GM18499 (cell line): ENCODE measurements around the gene ZMYND19.
"Not testable (repeated sequence)": the region's sequence is repeated elsewhere in the genome, so short reads cannot be mapped to it uniquely, and the experiment has no call there.

Experiments
- ATAC-seq: cut with Tn5 transposase; IDR thresholded peaks from one replicate; pipeline ENCODE4 v1.9.1; 2021; ENCODE audit warnings: moderate number of reproducible peaks; ENCODE audit not compliant: insufficient read depth, unreplicated experiment

The ZMYND19 gene

DNA sequence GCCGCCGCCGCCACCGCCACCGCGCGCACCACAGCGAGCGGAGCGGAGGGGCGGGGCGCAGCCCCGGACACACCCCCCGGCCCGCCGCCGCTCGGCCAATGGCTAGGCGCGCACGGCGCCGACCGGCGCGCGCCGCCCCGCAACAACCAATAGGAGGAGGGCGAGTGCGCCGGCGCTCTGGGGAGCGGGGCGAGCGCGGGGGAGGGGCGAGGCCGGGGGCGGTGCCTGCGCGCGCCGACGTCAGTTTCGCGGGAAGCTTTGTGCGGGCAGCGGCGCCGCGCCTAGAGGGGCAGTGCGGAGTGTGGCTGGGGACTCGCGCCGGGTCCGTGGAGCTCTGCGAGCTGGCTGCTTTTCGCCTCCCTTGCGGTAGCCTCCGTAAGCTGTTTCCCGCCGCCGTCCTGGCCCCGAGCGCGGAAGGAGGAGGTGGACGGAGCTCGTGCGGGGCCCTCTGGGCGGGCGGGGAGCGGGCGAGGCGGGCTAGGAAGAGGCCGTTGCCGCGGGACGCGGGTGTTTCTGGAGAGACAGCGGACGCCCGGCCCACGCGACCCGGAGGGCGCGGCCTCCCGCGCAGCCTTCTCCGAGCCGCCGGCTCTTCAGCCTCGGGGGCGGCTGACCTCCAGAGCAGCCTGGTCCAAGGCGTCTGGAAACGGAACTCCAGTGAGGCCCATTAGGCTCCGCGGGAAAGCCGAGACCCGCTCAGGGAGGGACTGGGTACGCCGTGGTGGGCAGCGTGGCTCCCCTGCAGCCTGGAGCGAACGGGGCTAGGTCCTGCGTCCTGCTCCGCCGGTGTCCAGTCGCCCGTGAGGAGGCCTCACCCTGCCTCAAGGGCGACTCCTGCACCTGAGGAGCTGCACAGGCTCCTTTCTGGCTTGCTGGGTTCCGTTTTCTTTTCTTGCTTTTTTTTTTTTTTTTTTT lies at the start of gene ZMYND19:
Gene ZMYND19 (minus strand): TSS at position 44 of the 915 bp plus-strand sequence. CDS start 249 bp downstream, outside the sequence.
- no peak for ATAC-seq

- peak; percentile 57 for ATAC-seq
Measured at GRCh38 chr9:137639303-137640051, 49.2 kb upstream of the ZMYND19 start.

DNA sequence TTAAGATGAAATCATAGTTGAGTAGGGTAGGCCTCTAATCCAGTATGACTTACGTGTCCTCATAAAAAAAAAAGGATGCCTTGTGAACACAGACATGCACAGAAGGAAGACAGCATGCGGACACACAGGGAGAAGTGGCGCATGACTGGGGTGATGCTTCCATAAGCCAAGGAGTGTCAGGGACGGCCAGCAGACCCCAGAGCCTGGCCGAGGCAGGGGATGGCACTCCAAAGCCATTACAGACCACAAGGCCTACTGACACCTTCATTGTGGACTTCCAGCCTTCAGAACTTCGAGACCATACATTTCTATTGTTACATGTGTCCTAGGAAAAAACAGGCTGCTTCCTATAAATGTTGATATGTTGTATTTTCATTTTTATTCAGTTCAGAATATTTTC lies 48.4 kb upstream of the ZMYND19 start:
- no peak for ATAC-seq

DNA sequence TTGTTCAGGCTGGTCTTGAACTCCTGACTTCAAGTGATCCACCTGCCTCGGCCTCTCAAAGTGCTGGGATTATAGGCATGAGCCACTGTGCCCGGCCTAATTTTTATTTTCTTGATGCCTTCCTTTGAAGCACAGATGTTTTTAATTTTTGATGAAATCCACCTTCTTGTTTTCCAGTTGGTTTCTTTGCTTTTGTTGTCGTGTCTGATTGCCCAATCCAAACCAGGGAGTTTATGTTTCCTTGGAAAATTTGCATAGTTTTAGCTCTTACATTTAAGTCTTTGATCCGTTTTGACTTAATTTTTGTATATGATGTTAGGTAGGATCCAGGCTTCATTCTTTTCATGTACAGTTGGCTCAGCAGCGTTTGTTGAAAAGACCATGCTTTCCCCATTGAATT lies 43.7 kb upstream of the ZMYND19 start:
- ATAC-seq, result no peak

- ATAC-seq, result no peak
Measured at GRCh38 chr9:137632230-137633161, 42.2 kb upstream of the ZMYND19 start.

GRCh38 chr9:137631345-137632229 lies 41.3 kb upstream of the ZMYND19 start:
- no peak for ATAC-seq

DNA sequence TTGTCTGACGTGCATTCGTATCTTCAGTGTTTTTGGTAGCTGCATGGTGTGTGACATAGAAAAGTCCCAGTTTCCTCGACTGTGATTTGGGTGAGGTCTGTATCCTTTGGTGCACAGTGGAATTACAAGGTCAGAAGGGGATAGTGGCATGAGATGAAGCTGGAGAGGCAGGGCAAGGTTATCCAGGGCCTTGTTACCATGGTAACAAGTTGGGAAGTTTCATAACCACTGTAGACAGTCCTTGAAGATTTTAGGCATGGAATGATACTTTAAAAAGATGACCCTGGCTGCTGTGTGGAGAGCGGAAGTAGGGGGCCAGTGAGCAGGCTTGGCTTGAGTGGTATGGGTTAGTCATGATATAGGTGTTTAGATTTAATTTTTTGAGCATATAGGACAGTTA lies 40.4 kb upstream of the ZMYND19 start:
- no peak for ATAC-seq

- no peak for ATAC-seq
Measured at GRCh38 chr9:137630126-137630525, 39.8 kb upstream of the ZMYND19 start.

DNA sequence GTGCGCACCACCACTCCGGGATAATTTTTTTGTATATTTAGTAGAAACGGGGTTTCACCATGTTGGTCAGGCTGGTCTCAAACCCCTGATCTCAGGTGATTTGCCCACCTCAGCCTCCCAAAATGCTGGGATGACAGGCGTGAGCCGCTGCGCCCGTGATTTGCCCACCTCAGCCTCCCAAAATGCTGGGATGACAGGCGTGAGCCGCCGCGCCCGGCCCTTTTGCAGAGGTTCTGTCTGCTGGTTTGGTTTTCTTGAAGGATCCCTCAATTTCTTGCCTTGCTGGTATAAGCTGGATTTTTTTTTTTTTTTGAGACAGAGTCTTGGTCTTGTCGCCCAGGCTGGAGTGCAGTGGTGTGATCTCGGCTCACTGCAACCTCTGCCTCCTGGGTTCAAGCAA lies 37.1 kb upstream of the ZMYND19 start:
- not testable (repeated sequence) for ATAC-seq

DNA sequence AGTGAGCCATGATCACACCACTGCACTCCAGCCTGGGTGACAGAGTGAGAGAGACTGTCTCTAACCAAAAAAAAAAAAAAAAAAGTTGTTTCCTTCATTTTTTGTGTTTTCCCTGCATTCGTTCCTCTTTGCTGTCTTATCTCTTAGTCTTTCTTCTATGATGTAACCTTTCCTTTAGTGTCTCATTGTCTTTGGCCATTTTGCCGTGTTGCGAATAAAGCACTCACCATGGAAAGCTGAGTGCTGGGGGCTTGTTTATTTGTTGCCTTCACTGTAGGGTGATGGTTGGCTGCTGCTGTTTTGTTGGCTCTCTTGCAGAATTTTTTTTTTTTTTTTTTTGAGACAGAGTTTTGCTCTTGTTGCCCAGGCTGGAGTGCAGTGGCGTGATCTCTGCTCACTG lies 36.2 kb upstream of the ZMYND19 start:
- no peak for ATAC-seq

DNA sequence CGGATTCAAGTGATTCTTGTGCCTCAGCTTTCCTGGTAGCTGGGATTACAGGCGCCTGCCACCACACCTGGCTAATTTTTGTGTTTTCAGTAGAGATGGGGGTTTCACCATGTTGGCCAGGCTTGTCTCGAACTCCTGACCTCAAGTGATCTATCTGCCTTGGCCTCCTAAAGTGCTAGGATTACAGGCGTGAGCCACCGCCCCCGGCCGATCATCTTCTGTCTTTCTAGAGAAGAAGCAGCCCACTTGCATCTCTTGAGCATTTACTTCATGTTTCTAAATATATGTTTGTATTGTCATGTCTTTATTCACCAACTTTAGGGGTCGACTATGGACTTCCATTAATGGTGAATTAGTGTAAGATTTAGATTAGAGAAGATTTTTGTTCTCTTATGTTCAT lies 31.9 kb upstream of the ZMYND19 start:
- not testable (repeated sequence) for ATAC-seq

DNA sequence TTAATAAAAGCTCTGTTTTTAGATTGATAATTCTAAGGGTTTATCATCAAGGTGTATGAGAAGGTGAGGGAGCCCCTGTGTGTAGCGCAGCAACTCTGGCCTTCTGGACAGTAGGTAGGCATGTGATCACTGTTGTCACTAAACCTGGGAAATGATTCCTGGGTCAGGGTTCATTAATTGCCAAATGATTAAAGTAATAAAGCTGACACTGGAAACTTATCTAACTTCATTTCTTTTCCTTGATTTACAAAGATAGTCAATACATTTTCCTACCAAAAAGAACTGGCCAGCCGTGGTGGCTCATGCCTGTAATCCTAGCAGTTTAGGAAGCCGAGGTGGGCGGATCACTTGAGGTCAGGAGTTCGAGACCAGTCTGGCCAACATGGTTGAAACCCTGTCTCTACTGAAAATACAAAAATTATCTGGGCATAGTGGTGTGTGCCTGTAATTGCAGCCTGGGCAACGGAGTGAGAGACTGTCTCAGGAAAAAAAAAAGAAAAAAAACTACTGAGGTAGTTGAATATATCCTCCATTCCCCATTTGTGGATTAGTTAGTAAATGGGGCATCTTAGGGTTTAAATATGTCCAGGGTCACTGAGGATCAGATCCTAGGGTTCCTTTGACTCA lies 30.9 kb upstream of the ZMYND19 start:
- ATAC-seq, result no peak

GRCh38 chr9:137620581-137620980 lies 30.3 kb upstream of the ZMYND19 start:
- ATAC-seq, result no peak

DNA sequence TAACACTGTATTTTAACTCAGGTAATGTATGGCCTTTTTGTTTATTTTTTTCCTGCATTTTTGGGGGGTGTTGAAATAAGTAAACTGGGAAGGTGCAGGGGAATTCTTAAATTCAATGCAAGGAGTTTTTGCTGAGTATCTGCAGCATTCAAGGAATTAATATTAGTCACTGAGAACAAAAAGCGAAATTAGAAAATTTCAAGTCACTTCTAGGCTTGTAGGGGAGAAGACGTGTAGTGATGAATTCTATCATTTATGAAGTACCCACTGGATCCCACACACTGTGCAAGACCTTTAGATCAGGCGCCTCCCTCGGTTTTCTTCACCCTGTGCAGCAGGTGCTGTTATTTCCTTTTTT lies 29.7 kb upstream of the ZMYND19 start:
- ATAC-seq, result no peak

- no peak for ATAC-seq
Measured at GRCh38 chr9:137619240-137620047, 29.1 kb upstream of the ZMYND19 start.

DNA sequence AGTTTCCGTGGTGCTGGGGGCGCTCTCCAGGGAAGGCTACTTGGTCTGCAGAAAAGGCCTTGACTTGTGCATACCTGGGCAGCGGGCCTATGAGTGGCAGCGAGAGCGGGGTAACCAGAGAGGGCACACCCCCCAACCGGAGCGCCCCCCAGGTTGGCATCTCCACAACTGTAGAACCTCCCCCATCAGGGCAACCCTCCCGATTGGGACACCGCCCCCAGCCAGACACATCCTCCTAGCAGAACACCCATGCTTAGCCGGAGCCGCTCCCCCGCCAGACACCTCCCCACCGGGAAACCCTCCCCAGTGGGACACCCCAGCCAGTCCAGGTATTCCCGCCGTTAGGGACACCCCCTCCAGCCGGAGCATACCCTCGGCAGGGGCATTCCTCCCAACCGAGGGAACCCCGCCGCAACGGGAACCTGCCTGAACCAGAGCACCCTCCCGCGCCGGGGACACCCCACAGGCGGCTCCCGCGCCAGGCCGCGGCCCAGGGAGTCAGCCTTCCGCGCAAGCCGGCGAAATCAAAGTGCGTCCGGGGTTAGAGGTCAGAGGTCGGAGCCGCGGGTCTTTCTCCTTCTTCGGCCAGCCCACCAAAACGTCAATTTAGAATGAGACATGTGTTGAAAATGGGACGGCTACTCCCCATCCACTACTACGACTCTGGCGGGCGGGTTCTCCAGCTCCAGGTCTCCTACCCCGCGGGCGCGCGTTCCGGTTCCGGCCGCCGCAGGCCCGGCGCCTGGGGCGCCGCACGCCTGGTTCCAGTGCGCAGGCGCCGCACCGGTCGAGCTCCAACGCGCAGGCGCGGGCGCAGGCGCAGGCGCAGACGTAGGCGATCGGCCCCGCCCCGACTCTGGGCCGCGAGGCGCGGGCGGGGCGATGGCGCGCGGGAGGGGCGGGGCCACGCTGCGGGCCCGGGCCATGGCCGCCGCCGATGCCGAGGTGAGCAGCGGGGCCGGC lies 28.1 kb upstream of the ZMYND19 start, which contains the start of gene EHMT1:
Gene EHMT1 (plus strand): TSS at position 901 of the 963 bp plus-strand sequence. CDS start 24 bp downstream, at position 925.
- no peak for ATAC-seq

GRCh38 chr9:137615387-137615871 lies 25.1 kb upstream of the ZMYND19 start:
- no peak for ATAC-seq
